ENCODE measurements around the gene TTC7B.
A peak's percentile ranks its signal among the peaks of the same experiment; 100 is the strongest.
"Not testable (repeated sequence)": the region's sequence is repeated elsewhere in the genome, so short reads cannot be mapped to it uniquely, and the experiment has no call there.

The TTC7B gene

DNA sequence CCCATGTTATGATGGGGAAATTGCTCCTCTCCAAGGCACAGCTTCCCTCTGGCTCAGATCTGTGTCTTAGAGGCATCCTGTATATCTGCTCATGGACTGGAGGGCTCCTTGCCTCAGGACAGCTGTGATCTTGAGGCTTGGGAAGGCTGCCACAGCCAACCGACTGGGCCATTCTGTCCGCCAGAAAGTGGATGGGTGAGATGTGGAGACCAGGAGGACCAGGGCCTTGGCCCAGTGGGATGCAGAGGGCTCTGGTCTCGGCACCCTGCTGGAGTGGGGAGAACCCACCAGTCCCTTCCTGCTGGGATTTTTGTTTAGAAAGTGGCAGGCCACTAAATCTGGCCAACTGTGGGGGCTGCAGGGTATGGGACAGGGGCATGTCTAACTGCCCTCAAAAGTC is 270.8 kb downstream of the TTC7B start:
- DNase-seq (ENCODE audit: low spot score): no peak

DNA sequence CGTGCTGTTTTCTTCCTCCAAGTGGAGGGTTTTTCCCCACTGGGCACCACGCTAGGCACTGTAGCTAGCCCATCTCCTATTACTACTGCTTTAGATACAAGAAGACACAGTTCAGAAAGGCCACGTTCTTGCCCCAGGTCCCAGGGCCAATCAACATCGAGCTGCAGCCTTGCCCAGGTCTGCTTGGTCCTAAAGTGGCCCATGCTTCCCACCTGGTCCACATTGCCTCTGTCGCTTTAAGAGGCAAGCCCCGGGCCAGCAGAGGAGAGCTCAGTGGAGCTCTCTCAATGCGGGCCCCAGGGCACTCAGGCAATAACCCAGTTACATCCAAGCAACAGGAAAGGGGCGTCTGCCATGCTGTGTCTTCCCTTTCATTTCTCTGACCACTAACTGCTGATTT is 271.3 kb downstream of the TTC7B start:
- no peak for DNase-seq (ENCODE audit: low spot score)

DNA sequence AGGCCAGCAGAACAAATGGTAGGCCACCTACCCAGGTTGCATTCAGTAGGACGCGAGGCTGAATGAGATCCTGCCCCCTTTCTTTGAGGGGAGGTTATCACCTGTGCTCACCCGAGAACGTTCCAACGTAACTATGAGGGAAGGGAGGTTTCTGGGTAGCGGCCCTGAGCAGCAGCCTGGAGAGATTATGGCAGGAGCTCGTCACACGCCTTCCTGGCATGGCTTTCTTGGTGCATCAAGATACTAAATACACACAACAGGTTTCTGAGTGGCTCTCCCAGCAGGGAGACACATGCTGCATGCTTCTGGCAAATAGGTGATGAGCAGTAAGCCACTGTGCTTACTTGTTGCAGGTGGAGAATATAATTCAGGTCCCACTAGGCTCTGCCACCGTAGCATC is 271.7 kb downstream of the TTC7B start:
- DNase-seq (ENCODE audit: low spot score): no peak

DNA sequence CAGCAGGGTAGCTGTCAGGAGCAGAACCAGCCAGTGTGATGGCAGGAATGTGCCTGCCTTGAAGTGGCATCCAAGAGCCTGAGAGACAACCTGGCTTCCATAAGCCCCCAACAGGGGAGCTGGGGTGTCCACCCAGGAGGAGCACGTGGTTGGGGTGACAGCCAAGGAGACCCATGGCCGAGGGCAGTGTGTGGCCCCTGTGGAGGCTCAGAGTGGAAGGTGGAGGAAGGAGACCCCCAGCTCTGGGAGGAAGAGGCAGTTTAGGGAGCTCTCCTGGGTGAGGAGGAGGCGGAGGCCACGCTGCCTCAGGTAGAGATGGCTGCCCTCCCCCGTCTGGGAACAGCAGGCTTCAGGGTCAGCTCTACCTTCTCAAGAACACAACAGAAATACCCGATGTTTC is 272.4 kb downstream of the TTC7B start:
- DNase-seq (ENCODE audit: low spot score): no peak

DNA sequence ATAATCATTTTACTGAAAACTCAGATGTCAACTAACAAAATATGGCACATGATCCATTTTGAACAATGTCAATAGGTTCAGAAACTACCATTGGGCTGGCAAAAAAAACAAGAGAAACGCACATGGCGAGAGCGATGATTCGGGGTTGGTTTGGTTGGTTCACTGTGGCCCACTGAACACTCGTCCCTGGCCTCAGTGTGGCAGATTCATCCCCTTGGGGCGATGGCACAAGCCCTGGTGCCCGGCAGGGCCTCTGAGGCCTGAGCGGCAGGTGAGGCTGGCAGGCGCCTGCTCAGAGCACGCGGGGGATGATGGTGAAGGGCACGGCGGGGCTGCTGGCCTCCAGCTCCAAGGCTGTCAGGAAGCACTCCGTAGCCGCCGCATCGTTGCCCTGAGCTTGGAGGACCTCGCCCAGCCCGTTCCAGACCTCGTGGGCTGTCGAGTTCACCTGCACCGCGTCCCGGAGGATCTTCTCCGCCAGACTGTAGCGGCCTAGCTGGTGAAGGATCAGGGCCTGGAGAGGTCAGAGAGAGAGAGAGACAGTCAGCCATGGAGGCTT is 275.1 kb downstream of the TTC7B start:
- no peak for DNase-seq (ENCODE audit: low spot score)

DNA sequence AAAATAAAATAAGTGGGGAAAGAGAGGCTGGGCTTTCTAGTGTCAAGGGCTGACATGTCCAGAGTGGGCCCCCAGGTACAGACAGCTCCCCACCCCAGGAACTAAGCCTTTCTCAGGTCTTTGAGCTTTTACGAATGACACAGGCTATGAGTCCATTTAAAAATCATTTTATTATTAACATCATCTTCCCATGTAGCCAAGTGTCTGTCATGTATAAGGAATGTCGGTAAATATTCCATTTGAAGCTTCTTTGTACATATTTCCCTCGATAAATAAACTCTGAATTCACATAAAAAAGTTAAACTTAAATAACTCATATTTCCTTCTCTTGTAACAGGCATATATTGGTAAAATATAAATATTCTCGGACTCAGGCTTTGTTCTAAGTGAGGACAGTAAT is 275.8 kb downstream of the TTC7B start:
- DNase-seq (ENCODE audit: low spot score): no peak

DNA sequence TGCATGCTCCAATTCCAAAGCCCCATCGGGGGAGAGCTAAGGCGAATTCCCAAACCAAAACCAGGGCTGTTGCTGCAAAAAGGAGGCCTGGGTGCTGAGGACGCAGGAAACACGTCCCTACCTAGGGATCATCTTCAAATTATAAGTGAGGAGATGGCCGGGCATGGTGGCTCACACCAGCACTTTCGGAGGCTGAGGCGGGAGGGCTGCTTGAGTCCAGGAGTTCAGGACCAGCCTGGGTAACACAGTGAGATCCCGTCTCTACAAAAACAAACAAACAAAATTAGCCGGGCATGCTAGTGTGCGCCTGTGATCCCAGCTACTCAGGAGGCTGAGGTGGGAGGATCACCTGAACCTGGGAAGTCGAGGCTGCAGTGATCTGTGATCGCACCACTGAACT is 276.2 kb downstream of the TTC7B start:
- DNase-seq (ENCODE audit: low spot score): no peak

DNA sequence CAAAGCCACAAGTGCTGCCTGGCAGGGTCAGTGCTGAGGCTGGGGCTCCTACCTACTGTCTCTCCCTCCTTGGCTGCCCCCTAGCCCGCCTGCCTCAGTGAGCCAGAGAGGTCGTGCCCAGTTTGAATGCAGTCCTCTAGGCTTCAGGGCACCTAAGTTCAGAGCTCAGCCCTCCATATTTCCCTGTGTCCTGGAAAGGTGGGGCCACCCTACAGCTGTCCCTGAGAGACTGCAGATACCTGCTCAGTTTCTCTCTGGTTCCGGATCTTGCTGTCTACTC is 276.8 kb downstream of the TTC7B start:
- no peak for DNase-seq (ENCODE audit: low spot score)

DNA sequence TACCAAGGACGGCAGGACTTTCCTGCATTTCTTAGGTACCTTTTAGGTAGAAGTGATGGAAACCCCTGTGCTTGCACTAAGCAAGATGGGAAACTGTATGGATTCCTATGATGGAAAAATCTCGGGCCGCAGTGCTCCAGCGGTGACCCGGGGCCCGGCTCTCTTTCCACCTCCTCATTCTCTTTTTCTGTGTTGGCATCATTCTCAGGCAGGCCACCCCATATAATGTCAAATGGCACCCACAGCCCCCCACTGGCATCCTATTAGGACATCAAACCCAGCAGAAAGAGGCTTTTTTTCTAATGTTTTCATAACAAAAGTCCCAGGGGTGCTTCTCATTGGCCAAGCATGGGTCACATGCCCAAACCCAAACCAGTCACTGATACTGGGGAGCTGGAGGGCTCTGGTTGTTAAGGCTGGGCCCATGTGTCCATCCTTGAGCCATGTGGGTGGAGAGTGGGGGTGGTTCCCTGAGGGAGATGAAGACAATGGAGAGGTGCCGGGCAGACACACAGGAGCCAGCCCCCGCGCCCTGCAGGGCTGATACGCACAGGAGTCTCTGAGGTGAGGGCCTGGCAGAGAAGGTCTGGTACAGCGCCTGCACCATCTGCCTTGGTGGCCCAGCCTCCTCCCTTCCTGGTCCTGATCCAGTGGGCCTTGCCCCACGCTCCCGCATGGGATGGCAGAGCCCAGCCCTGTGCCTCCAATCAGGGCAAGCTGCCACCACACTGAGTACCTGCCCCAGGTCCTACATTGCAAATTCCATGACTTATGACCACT is 277.3 kb downstream of the TTC7B start:
- no peak for DNase-seq (ENCODE audit: low spot score)

DNA sequence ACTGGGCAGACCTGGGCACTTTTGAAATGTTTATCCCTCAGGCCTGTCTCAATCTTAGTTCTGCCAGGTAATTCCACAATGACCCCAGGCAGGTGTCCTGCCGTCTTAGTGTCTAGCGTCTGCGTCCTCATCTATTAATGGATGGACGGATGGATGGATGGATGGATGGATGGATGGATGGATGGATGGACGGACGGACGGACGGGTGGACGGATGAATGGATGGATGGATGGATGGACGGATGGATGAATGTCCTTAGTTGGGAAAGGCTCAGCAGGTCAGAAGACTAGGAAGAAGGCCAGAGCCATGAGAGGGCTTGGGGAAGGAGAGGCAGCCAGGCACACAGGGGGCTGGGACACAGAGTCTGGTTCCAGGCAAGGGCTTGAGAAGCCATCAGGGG is 278.1 kb downstream of the TTC7B start:
- no peak for DNase-seq (ENCODE audit: low spot score)

DNA sequence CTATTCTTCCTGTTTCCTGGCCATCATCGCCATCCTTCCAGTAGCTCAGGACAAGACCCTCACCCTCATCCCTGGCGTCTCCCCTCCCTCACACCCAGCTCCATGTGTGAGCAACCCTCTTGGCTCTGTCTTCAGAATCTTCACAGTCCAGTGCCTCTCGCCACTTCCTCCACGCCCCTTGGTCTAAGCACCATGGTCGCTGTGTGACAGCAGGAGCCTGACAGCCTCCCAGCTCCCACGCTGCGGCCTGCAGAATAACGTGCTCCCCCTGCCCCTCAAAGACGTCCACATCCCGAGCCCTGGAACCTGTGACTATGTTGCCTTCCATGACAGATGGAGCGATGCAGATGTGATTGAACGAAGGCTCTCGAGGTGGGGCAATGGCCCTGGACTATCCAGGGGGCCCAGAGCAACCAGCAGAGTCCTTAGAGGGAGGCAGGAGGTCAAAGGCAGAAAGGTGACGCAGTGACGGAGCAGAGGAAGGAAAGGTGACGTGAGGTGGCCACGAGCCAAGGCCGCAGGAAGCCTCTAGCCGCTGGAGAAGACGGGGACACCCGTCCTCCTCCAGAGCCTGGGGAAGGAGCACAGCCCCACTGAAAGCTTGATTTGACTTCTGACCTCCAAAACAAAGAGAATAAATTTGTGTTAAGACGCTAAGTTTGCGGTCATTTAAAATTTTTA is 279.6 kb downstream of the TTC7B start:
- DNase-seq (ENCODE audit: low spot score): peak; percentile 68

DNA sequence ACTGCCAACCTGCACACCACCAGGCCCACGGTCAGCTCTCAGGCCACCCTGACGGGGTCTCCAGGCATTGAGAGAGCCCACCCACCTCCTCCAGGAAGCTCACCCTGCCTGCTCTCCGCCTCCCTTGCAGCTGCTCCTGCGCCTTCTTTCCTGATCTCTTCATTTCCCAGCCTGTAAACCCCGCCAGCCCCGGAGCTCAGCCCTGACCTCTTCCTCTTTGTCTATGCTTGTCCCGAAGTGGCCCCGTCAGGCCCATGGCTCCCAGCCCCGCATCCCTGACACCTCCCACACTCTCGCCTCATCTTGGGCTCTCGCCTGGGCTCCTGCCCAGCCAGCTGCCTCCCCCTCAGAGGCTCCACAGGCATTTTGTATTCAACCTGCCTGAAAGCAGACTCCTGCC is 280.1 kb downstream of the TTC7B start:
- DNase-seq (ENCODE audit: low spot score): no peak

DNA sequence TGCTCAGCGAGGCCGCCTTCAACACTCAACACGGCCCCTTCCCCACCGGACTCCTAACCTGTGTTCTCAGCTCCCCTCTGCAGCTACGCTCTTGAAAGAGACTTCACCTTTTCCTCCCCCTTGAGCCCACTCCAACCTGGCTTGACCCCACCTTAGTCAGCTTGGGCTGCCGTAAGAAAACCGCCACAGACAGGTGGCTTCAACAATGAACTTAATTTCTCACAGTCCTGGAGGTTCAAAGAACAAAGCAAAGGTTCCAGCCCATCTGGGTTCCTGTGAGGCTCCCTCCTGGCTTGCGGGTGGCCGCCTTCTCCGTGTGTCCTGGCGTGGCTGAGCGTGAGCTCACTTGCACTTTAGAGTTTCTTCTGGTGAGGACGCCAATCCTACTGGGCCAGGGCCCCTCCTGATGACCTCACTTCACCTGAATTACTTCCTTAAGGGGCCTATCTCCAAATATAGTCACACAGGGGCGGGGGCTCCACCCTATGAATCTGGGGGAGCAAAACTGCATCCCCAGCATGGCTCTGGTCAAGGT is 280.6 kb downstream of the TTC7B start:
- DNase-seq (ENCODE audit: low spot score): no peak

DNA sequence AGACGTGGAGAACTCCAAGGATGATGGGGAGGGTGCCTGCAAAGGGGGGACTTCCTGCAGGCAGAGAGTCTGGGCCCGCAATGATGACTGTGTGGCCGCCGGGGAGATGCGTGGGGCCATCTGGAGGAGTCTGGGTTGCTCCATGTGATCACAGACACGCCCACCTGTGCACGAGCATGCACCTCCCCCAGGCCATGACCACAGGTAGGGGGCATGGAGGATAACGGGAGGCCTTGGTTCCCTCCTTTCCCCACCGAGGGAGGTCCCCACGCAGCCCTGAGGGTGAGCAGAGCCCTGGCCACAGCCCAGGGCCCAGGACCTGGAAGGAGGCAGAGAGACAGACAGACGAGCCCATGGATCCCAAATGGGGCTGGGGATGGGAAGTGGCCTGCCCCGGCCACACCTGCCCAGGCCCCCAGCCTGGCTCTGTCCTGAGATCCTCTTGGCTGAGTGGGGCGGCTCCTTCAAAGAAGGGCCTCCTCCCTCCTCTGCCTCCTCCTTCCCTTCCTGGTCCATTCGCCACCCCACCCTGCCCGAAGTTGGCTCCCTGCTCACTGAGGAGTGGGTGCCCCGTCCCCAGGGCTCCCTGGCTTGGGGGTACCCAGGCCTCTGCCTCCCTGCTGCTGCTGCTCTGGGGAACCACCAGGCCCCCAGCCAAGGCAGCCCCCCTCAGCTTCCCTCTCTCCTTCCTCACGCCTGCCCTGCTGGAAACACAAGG is 281.2 kb downstream of the TTC7B start:
- DNase-seq (ENCODE audit: low spot score): no peak

DNA sequence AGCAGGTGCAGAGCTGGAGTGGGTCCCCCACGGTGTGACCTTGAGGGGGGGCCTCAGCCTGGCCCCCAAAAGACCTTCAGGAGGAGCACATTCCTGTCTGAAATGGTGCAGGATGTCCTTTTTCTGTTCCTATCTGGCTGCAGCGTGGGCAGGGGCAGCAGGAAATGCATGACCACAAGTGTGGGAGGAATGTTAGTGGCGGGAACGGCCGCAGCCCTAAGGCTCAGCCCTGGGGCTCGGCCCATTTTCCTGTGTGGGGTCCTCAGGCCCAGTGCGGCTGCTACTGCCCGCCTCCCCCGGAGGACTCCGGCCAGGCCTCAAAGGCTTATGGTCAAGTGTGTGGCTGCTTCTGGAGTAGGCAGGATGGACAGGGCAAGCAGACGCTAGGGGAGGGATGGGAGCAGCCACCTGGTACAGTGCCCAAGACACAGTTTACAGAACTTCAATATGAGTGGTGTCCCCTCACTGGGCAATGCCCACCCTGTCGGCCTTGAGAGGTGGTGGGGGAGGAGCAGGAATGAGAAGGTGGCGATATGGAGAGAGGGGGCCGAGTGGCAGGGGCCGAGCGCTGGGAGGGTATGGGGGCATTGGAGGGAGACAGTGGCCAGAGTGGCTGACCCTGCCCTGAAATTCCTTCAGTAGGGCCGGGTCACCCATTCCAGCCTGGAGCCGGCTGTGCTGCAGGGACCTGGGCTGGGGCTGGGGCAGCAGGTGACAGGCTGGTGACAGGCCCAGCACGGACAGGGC is 282.0 kb downstream of the TTC7B start:
- no peak for DNase-seq (ENCODE audit: low spot score)

DNA sequence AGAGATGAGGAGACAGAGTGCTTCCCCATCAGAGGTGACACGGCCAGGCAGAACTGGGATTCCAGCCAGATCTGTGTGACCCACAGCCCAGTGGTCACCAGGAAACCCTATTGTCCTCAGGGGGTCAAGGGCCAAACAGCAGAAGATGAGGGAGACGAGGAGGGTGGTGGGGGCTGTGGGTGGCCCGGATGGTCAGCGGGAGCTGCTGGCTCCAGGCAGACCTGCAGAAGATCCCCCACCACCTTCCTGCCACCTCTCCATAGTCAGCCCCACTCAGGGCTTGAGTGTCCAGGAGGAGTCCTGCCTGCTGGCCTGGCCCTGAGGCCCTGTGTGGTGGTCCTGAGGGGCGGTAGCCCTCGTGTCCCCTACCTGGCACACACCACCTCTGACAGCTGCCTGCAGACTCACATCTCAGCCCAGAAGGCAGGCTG is 282.6 kb downstream of the TTC7B start:
- no peak for DNase-seq (ENCODE audit: low spot score)

DNA sequence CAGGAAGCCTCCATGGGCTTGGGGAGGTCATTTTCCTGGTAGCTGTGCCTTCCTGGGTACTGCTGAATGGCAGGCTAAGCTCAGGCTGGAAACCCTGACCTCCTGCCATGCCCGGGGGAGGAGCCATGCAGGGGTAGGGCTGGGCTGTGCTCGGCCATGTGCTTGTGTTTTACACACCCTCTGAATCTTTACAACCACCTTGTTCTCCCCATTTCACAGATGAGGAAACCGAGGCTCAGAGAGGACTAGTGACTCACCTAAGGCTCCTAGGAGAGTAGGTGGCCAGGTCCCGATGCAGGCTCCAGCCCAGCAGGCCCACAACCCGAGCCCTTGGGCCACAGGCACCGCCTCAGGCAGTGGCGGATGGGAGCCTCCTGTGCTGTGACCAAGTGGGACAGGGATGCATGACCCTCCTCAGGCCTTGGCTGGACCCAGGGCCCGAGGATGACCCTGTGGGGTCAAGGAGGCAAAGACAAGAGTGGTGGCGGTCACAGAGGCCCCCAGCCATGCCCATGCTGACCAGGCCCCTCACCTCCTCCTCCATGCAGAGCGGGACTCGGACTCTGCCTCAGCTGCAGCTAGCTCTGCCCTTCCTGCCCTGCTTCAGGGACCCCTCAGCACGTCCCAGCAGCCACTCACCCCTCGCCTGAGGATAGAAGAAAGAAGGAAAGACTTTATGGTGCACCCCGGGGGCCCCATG is 283.3 kb downstream of the TTC7B start:
- DNase-seq (ENCODE audit: low spot score): no peak

DNA sequence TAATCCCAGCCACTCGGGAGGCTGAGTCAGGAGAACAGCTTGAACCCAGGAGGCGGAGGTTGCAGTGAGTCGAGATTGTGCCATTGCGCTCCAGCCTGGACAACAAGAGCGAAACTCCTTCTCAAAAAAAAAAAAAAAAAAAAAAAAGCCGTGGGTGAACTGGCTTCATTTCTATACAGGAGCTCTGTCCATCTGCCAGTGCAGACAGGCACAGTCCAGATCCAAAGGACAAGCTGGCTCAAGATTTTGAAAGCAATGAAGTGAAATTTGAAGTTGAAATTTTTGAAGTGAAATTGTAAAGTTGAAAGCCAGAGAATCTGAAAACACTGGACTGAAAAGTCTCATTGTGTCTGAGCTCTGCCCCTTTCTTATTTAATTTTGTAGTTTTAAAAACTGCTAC is 284.7 kb downstream of the TTC7B start:
- DNase-seq (ENCODE audit: low spot score): no peak

DNA sequence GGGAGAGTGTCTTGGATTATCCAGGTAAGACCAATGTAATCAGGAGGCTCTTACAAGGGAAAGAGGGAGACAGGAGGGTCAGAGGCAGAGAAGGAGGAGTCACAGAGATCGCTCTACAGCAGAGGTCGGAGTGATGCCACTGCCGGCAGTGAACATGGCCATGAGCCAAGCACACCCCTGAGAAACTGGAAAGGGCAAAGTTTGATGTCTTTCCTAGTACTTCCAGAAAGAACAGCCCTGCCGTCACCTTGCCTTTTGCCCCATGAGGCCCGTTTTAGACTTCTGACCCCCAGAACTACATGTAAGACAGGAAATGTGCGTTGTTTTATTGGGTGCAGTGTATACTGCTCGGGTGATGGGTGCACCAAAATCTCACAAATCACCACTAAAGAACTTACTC is 285.7 kb downstream of the TTC7B start:
- DNase-seq (ENCODE audit: low spot score): no peak

DNA sequence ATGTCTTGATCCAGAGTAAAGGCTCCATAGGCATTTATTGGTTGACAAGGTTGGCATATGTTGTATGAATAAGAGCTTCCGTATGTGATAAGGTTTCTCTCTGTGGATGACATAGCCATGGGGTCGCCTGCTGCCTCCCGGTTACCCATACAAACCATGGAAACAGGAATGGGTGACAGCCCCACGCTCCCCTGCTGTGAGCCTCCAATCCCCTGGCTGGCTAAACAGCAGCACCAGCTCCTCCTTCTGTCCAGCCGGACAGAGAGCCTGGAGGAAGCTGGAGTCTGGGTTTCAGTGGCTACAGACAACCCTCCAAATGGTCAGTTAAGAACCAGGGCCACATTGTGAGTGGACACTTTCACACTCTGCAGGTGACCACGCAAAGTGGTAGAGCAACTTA is 288.3 kb downstream of the TTC7B start:
- DNase-seq (ENCODE audit: low spot score): no peak

DNA sequence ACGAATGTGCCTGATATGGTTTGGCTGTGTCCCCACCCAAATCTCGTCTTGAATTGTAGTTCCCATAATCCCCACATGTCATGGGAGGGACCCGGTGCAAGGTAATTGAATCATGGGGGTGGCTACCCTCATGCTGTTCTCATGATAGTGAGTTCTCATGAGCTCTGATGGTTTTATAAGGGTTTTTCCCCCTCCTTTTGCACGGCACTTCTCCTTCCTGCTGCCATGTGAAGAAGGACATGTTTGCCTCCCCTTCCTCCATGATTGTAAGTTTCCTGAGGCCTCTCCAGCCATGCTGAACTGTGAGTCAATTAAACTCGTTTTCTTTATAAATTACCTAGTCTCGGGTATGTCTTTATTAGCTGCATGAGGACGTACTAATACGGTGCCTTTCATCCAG is 289.7 kb downstream of the TTC7B start:
- not testable (repeated sequence) for DNase-seq (ENCODE audit: low spot score)

Data from kidney tubule cell (primary cell).